DND-41 (cell line): ENCODE results near the gene PIH1D1.
"Not testable (repeated sequence)": the region's sequence is repeated elsewhere in the genome, so short reads cannot be mapped to it uniquely, and the experiment has no call there.

Experiments used
- ATAC-seq: fragments of 200-7000 bp; cut with Tn5 transposase; 3 replicates; pipeline ENCODE4 v1.9.1; 2021; ENCODE audit warnings: low read depth; ENCODE audit not compliant: insufficient read depth
- DNase-seq: peaks from one replicate; pipeline ENCODE4 v3.0.0-alpha.2; 2020
- H2AFZ ChIP-seq: 2 replicates; pipeline ENCODE4 v1.6.0; 2012; ENCODE audit warnings: low read depth, low read length
- H3K27ac ChIP-seq: 2 replicates; pipeline ENCODE4 v1.5.1; 2012; ENCODE audit warnings: low read length, inconsistent platforms
- H3K27me3 ChIP-seq: fragments of 200-600 bp; sonication (generic); 2 replicates; pipeline ENCODE4 v1.6.0; 2012; ENCODE audit warnings: low read length, mild to moderate bottlenecking, inconsistent platforms; ENCODE audit not compliant: insufficient read depth, poor library complexity
- H3K36me3 ChIP-seq: 2 replicates; pipeline ENCODE4 v1.5.1; 2012; ENCODE audit warnings: low read length, inconsistent platforms; ENCODE audit not compliant: insufficient read depth
- H3K4me1 ChIP-seq: 2 replicates; pipeline ENCODE4 v1.5.1; 2012; ENCODE audit warnings: mild to moderate bottlenecking, low read length; ENCODE audit not compliant: insufficient read depth
- H3K4me2 ChIP-seq: 2 replicates; pipeline ENCODE4 v1.6.0; 2012; ENCODE audit warnings: mild to moderate bottlenecking, moderate library complexity, low read length, inconsistent platforms; ENCODE audit not compliant: insufficient read depth
- H3K4me3 ChIP-seq, 2 experiments: fragments of 200-600 bp in 1 of 2; shearing (Covaris generic) in 1 of 2; 2 replicates each; pipeline ENCODE4 v1.5.1; 2012 to 2016; ENCODE audit warnings: inconsistent platforms in 2 of 2, low read length in 2 of 2, mild to moderate bottlenecking in 2 of 2, low read depth in 1 of 2, moderate library complexity in 1 of 2
- H3K79me2 ChIP-seq: 2 replicates; pipeline ENCODE4 v1.6.0; 2012; ENCODE audit warnings: low read length, inconsistent platforms; ENCODE audit not compliant: insufficient read depth
- H3K9ac ChIP-seq: 2 replicates; pipeline ENCODE4 v1.6.0; 2012; ENCODE audit warnings: low read depth, mild to moderate bottlenecking, inconsistent platforms, low read length, moderate library complexity
- H3K9me3 ChIP-seq: 2 replicates; pipeline ENCODE4 v1.5.1; 2012; ENCODE audit warnings: low read length, moderate library complexity, mild to moderate bottlenecking, inconsistent platforms; ENCODE audit not compliant: insufficient read depth, severe bottlenecking
- H4K20me1 ChIP-seq: 2 replicates; pipeline ENCODE4 v1.6.0; 2012; ENCODE audit warnings: low read length; ENCODE audit not compliant: insufficient read depth
- CTCF ChIP-seq: IDR thresholded peaks from 2 replicates; pipeline ENCODE4 v1.5.1; 2012; ENCODE audit warnings: borderline replicate concordance, low read length, moderate library complexity, mild to moderate bottlenecking; ENCODE audit not compliant: poor library complexity, severe bottlenecking; ENCODE audit errors: extremely low read depth
- EZH2 ChIP-seq: IDR thresholded peaks from 3 replicates; pipeline ENCODE4 v1.6.1; 2012; ENCODE audit warnings: borderline replicate concordance, low read depth, mild to moderate bottlenecking, moderate library complexity, low read length, inconsistent platforms; ENCODE audit not compliant: severe bottlenecking

The PIH1D1 gene

GRCh38 chr19:49445997-49446396 lies 5.6 kb downstream of the PIH1D1 start:
- H3K27ac ChIP-seq: no peak overlapping the region
- DNase-seq (no peak), ATAC-seq (no peak)
- peaks cover 22% of the 10 kb centered on the region; the same call in 1 of the 2 replicates for H4K20me1 ChIP-seq
- no peak overlapping the region for H2AFZ ChIP-seq
- H3K4me3 ChIP-seq: no peak overlapping the region
- no peaks in the 10 kb centered on the region for H3K9me3 ChIP-seq
- H3K27me3 ChIP-seq: peaks cover 6% of the 10 kb centered on the region
- peaks cover 41% of the 10 kb centered on the region for H3K36me3 ChIP-seq
- TF ChIP-seq EZH2 (no peak), CTCF (no peak)
- H3K9ac ChIP-seq: no peak overlapping the region
- no peak overlapping the region for H3K4me2 ChIP-seq
- peaks cover 20% of the 10 kb centered on the region for H3K79me2 ChIP-seq
- peaks cover 31% of the 10 kb centered on the region for H3K4me1 ChIP-seq

GRCh38 chr19:49444100-49444700 lies 7.4 kb downstream of the PIH1D1 start:
- H3K9me3 ChIP-seq, H3K9ac ChIP-seq, DNase-seq, ATAC-seq, H3K79me2 ChIP-seq: not testable (repeated sequence)
- H3K4me2 ChIP-seq: peak overlapping the region; percentile 92
- peaks cover 27% of the 10 kb centered on the region for H3K36me3 ChIP-seq
- peak overlapping the region; percentile 89 for H2AFZ ChIP-seq
- peaks cover 19% of the 10 kb centered on the region for H4K20me1 ChIP-seq
- peaks cover 18% of the 10 kb centered on the region for H3K4me1 ChIP-seq
- H3K27me3 ChIP-seq: peaks cover 11% of the 10 kb centered on the region
- H3K4me3 ChIP-seq: peak overlapping the region in 1 of 2 experiments; percentile 69; a peak in 2 of 4 replicates
- peak overlapping the region; percentile 38; the same call in 1 of the 2 replicates for H3K27ac ChIP-seq

- H3K4me2 ChIP-seq: peak overlapping the region; percentile 92
- H3K36me3 ChIP-seq: peaks cover 21% of the 10 kb centered on the region
- DNase-seq (peak; percentile 94), ATAC-seq (peak; percentile 94)
- H3K4me1 ChIP-seq: peaks cover 16% of the 10 kb centered on the region
- no peak for TF ChIP-seq EZH2
- TF ChIP-seq CTCF: peak; percentile 82
- H3K27me3 ChIP-seq: peaks cover 18% of the 10 kb centered on the region
- peak overlapping the region; percentile 53 for H3K9ac ChIP-seq
- no peaks in the 10 kb centered on the region for H3K79me2 ChIP-seq
- peak overlapping the region; percentile 78 for H3K27ac ChIP-seq
- H4K20me1 ChIP-seq: peaks cover 17% of the 10 kb centered on the region
- H2AFZ ChIP-seq: peak overlapping the region; percentile 89
- peak overlapping the region; percentile 10 to 69; a peak in 2 of 4 replicates for H3K4me3 ChIP-seq
- no peaks in the 10 kb centered on the region for H3K9me3 ChIP-seq
Observed at GRCh38 chr19:49443366-49444099, 8.1 kb downstream of the PIH1D1 start.

- peaks cover 22% of the 10 kb centered on the region for H3K27me3 ChIP-seq
- TF ChIP-seq EZH2: no peak
- TF ChIP-seq CTCF: no peak
- peaks cover 14% of the 10 kb centered on the region for H4K20me1 ChIP-seq
- no peaks in the 10 kb centered on the region for H3K79me2 ChIP-seq
- peaks cover 16% of the 10 kb centered on the region for H3K4me1 ChIP-seq
- H3K36me3 ChIP-seq: peaks cover 14% of the 10 kb centered on the region
- H2AFZ ChIP-seq: peak overlapping the region; percentile 89
- DNase-seq (peak; percentile 37), ATAC-seq (no peak)
- H3K4me2 ChIP-seq: peak overlapping the region; percentile 92
- peak overlapping the region; percentile 78 for H3K27ac ChIP-seq
- H3K9me3 ChIP-seq: no peaks in the 10 kb centered on the region
- H3K4me3 ChIP-seq: peak overlapping the region; percentile 10 to 69; a peak in 2 of 4 replicates
- peak overlapping the region; percentile 53 for H3K9ac ChIP-seq
Observed at GRCh38 chr19:49442771-49443365, 8.7 kb downstream of the PIH1D1 start.
